Thyroid gland (tissue), 4 donors: ENCODE data around the gene PDZD8. TPM values are rescaled to one million over a fixed set of nuclear protein-coding genes. Genes with fewer than 3 reads are reported as not detected.
A peak's percentile ranks its signal among the peaks of the same experiment; 100 is the strongest.

Experiments
- DNase-seq, 2 donors: peaks; one replicate each; pipeline ENCODE4 v3.0.0-alpha.2; 2019
- H3K27ac ChIP-seq, 3 donors: fragments of 200-600 bp; sonication (generic); 1 replicate in 2 of 3; 2 replicates in 1 of 3; pipeline ENCODE4 v1.5.1; 2016 to 2019; ENCODE audit warnings: mild to moderate bottlenecking in 1 of 3, moderate library complexity in 1 of 3
- H3K27me3 ChIP-seq: fragments of 200-600 bp; sonication (generic); one replicate; pipeline ENCODE4 v1.5.1; 2019
- H3K36me3 ChIP-seq, 2 donors: fragments of 200-600 bp; sonication (generic); one replicate each; pipeline ENCODE4 v1.5.1; 2016 to 2019
- H3K4me1 ChIP-seq, 2 donors: fragments of 200-600 bp; sonication (generic); one replicate each; pipeline ENCODE4 v1.5.1; 2017 to 2019
- H3K4me3 ChIP-seq, 3 donors: fragments of 200-600 bp; sonication (generic); replicated peaks in 1 of 3; 1 replicate in 2 of 3; 2 replicates in 1 of 3; pipeline ENCODE4 v1.5.1; 2016; ENCODE audit warnings: mild to moderate bottlenecking in 1 of 3
- H3K9me3 ChIP-seq: fragments of 200-600 bp; sonication (generic); one replicate; pipeline ENCODE4 v1.5.1; 2017
- POLR2A ChIP-seq, 2 donors: fragments of 450-650 bp; IDR thresholded peaks; one replicate each; pipeline ENCODE4 v1.6.1; 2017; ENCODE audit warnings: antibody characterized with exemption in 2 of 2, mild to moderate bottlenecking in 2 of 2, moderate library complexity in 1 of 2
- WGBS, 2 donors: methylation state at CpG; one replicate each; pipeline ENCODE4 v1.1.5; 2017; 5-methylcytosine and 5-hydroxymethylcytosine counted together
- intact Hi-C: fragments of 100-400 bp; cut with DNase I; formaldehyde crosslinking; loops from one replicate; pipeline ENCODE4 v1.15.1; 2023
- total RNA-seq, 4 donors: library from RNA; depleted of rRNA; stranded (reverse); fragments of >200 nt; gene quantifications; one replicate each; pipeline ENCODE4 v1.2.3, GENCODE V29; 2016
- TF ChIP-seq, protein P1 (sequence below), 6 experiments: fragments of 200-600 bp in 3 of 6; fragments of 450-650 bp in 3 of 6; sonication (generic) in 3 of 6; IDR thresholded peaks; one replicate each; pipeline ENCODE4 v1.5.1; 2016 to 2019; ENCODE audit warnings: antibody characterized with exemption in 6 of 6, mild to moderate bottlenecking in 2 of 6, inconsistent platforms in 1 of 6, moderate library complexity in 1 of 6

Gene PDZD8
- total RNA-seq, 4 donors from 2014 or later, result 31.3 to 49.0 (median 35.1) TPM

DNA sequence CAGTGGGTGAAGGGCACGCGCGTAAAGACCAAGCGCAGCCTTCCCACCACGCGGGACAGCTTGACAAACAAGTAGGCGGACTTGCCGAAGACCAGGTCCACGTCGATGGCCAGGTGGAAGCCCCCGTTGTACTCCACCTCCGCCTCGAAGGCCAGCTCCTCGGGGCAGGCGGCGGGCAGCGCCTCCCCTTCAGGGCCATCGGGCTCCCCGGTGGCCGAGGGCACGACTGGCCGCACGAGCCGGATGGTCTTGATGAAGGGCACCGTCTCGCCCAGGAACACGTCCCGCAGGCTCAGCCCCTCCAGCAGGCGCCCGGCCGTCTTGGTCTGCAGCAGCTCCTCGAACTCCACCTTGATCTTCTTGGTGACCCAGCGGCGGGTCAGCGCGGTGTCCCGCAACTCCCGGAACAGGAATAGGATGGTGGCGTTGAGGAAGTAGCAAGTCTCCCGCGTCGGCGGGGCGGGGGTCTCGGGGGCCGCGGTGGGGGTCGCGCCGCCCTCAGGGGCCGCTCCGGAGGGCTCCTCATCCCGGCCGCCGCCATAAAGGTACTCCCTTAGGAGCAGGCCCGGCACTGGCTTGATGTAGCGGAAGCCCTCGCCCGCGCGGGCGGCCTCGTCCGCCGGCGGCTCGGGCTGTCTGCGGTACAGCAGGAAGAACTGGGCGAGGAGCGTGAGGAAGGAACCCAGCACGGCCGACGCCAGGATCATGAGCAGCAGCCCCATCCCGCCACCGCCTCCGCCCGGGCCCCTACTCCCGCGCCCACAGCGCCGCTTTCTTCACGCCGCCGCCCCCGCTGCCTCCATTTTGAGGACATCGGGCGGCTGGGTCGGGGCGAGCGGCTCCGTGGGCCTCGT lies 507 bp downstream of the PDZD8 start:
- H3K9me3 ChIP-seq, result no peaks in the 10 kb centered on the region
- intact Hi-C loops, result no loop called here
- WGBS, 2 donors, result 1% methylated on average over 30 of the region's 92 CpGs; no CpG with 5 or more reads in 1 of the 2 donors
- TF ChIP-seq, protein P1, sequence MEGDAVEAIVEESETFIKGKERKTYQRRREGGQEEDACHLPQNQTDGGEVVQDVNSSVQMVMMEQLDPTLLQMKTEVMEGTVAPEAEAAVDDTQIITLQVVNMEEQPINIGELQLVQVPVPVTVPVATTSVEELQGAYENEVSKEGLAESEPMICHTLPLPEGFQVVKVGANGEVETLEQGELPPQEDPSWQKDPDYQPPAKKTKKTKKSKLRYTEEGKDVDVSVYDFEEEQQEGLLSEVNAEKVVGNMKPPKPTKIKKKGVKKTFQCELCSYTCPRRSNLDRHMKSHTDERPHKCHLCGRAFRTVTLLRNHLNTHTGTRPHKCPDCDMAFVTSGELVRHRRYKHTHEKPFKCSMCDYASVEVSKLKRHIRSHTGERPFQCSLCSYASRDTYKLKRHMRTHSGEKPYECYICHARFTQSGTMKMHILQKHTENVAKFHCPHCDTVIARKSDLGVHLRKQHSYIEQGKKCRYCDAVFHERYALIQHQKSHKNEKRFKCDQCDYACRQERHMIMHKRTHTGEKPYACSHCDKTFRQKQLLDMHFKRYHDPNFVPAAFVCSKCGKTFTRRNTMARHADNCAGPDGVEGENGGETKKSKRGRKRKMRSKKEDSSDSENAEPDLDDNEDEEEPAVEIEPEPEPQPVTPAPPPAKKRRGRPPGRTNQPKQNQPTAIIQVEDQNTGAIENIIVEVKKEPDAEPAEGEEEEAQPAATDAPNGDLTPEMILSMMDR (IDR thresholded peaks at IDR 0.05), result no peak
- TF ChIP-seq POLR2A (IDR thresholded peaks at IDR 0.05), result peak in 1 of 2 donors; percentile 43
- H3K4me3 ChIP-seq, result peak overlapping the region; percentile 52 to 95 (median 88)
- no peaks in the 10 kb centered on the region for H3K36me3 ChIP-seq
- H3K27ac ChIP-seq, result peak overlapping the region; percentile 83 to 90 (median 84)
- H3K4me1 ChIP-seq, result peaks cover 13 to 14% of the 10 kb centered on the region in 2 donors
- no peaks in the 10 kb centered on the region for H3K27me3 ChIP-seq
- peak; percentile 36 to 42 for DNase-seq

DNA sequence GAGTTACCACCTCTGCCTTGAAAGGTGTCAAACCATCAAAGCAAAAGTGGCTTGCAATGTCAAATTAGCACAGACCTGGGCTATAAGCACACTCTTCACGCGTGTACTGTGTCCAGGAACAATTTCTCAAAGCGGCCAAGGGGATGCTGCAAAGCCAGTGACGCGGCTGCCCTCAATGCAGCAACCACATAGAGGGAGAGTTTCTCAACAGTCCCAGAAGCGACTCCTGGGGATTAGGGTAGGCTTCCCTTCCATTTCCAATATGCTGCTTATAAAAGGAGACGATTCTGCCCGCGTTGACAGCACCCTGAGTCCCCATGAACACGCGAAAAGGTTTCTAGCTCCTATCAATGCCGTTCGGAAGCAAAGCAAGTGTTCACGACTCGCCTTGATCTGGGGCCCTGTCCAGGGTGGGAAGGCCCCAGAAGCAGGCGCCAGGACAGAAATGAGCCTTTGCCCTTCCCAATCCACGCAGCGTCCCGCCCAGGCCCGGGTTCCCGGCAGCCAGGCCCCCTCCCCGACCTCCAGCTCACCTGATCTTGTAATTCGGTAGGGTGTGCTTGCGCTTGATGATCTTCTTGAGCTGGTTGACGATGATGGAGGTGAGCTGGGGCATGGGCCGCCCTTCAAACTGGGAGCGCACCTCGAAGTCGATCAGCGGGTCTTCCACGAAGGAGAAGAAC lies 1.3 kb downstream of the PDZD8 start:
- peak; percentile 26 to 30 for DNase-seq
- Histone ChIP-seq H3K4me3 (peak overlapping the region; percentile 52 to 95 (median 88)), H3K9me3 (no peaks in the 10 kb centered on the region), H3K27me3 (no peaks in the 10 kb centered on the region), H3K36me3 (no peaks in the 10 kb centered on the region), H3K4me1 (peaks cover 13 to 14% of the 10 kb centered on the region in 2 donors), H3K27ac (peak overlapping the region in 2 of 3 donors; percentile 83 to 90)
- WGBS, 2 donors, result 0 to 2% methylated on average over 18 to 30 of the region's 31 CpGs
- intact Hi-C loops, result no loop called here
- no peak for TF ChIP-seq POLR2A (IDR thresholded peaks at IDR 0.05)
- TF ChIP-seq, protein P1 (IDR thresholded peaks at IDR 0.05), result no peak

DNA sequence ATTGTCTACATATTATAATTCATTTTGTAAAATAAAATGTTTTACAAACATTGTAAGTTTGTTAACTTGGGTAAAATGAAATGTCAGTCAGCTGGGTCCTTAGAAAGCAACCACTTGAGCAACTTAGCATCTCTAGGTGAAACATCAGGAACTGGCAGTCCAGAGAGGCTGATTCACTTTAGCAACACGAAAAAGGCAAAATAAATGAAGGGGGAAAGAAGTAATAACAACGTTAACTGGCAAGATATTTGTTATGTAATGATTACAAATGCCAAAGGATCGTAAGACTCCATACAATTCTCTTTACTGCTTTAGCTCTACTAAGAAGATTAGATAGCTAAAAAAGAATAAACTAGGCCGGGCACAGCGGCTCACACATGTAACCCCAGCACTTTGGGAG lies 5.0 kb downstream of the PDZD8 start:
- intact Hi-C loops, result no loop called here
- H3K36me3 ChIP-seq, result no peaks in the 10 kb centered on the region

DNA sequence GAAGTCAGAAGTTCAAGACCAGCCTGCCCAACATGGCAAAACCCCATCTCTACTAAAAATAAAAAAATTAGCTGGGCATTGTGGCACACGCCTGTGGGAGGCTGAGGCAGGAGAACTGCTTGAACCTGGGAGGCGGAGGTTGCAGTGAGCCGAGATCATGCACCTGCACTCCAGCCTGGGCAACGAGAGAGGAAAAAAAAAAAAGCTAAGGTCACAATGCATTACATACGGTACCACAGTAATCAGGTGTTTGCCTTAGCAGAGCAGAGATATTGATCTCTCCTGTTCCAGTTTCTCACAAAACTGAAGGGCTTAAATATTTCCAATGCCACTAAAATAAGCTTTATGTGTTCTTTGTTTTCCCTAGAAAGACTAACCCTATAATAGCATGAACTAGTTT lies 7.5 kb downstream of the PDZD8 start:
- Histone ChIP-seq H3K9me3 (no peaks in the 10 kb centered on the region), H3K4me3 (no peak overlapping the region), H3K4me1 (peaks cover 0 to 8% of the 10 kb centered on the region in 2 donors), H3K27ac (no peak overlapping the region), H3K36me3 (no peaks in the 10 kb centered on the region), H3K27me3 (no peaks in the 10 kb centered on the region)
- 87 to 94% methylated on average over 5 of the region's 5 CpGs for WGBS, 2 donors
- DNase-seq, result no peak
- intact Hi-C loops, result no loop called here
- TF ChIP-seq, protein P1 (IDR thresholded peaks at IDR 0.05), result no peak
- TF ChIP-seq POLR2A (IDR thresholded peaks at IDR 0.05), result no peak

More for the DNA sequence above, 5.0 kb downstream of the PDZD8 start:
- no peak for TF ChIP-seq POLR2A (IDR thresholded peaks at IDR 0.05)
- TF ChIP-seq, protein P1 (IDR thresholded peaks at IDR 0.05), result no peak
- Histone ChIP-seq H3K27me3 (no peaks in the 10 kb centered on the region), H3K4me3 (no peak overlapping the region), H3K27ac (no peak overlapping the region), H3K4me1 (peaks cover 7 to 13% of the 10 kb centered on the region in 2 donors), H3K9me3 (no peaks in the 10 kb centered on the region)
- WGBS, 2 donors, result 70 to 71% methylated on average over 5 of the region's 5 CpGs
- DNase-seq, result no peak
